ENCODE results near the gene CHD1.
A peak's percentile ranks its signal among the peaks of the same experiment; 100 is the strongest.
"Not testable (repeated sequence)": the region's sequence is repeated elsewhere in the genome, so short reads cannot be mapped to it uniquely, and the experiment has no call there.

The CHD1 gene

GRCh38 chr5:98962587-98962986 lies 33.8 kb upstream of the CHD1 start:
- Histone ChIP-seq H3K9me3 (ENCODE audit: control insufficient read depth, low read length) (peaks cover 9% of the 10 kb centered on the region), H3K4me1 (ENCODE audit: control insufficient read depth, insufficient read depth, low read length) (peaks cover 12% of the 10 kb centered on the region), H3K27me3 (ENCODE audit: control insufficient read depth, insufficient read depth, low read length, poor library complexity, severe bottlenecking) (no peaks in the 10 kb centered on the region), H3K36me3 (ENCODE audit: control insufficient read depth, insufficient read depth, low read length) (peaks cover 3% of the 10 kb centered on the region), H3K4me3 (ENCODE audit: insufficient read depth, low read depth, low read length) (no peak overlapping the region), H3K27ac (ENCODE audit: insufficient read depth, low read depth, low read length, poor library complexity, severe bottlenecking) (peak overlapping the region; percentile 56)

DNA sequence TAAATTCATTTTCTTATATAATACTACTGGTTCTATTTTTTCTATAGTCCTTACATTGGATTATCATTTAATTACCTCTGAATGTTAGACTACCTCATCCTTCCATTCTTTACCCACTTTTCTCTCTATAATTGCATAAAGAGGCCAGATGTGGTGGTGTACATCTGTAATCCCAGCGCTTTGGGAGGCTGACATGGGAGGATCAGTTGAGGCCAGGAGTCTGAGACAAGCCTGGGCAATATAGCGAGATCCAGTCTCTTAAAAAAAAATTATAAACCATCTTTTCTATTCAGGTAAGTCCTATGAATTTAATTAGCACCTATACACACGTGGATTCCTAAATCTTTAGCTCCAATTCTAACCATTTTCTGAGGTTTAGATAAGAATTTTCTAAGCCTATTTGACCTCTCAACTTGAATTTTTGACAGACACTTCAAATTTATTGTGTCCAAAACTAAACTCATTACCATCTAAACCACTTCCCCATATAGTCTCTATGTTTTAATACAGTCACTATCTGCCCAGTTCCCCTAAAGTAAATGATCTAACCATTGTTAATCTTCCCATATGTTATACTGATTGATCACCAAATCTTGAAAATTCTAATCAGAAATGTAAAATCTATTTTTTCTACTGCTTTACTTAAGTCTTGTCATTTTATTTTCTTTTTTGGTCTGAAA lies 33.0 kb upstream of the CHD1 start:
- Histone ChIP-seq H3K4me1 (ENCODE audit: control insufficient read depth, insufficient read depth, low read length) (peaks cover 12% of the 10 kb centered on the region), H3K27ac (ENCODE audit: insufficient read depth, low read depth, low read length, poor library complexity, severe bottlenecking) (no peak overlapping the region), H3K36me3 (ENCODE audit: control insufficient read depth, insufficient read depth, low read length) (peaks cover 3% of the 10 kb centered on the region), H3K9me3 (ENCODE audit: control insufficient read depth, low read length) (peaks cover 9% of the 10 kb centered on the region), H3K27me3 (ENCODE audit: control insufficient read depth, insufficient read depth, low read length, poor library complexity, severe bottlenecking) (no peaks in the 10 kb centered on the region), H3K4me3 (ENCODE audit: insufficient read depth, low read depth, low read length) (no peak overlapping the region)
- 87 to 95% methylated on average over 3 of the region's 3 CpGs for WGBS, 2 experiments

GRCh38 chr5:98957307-98957706 lies 28.5 kb upstream of the CHD1 start:
- H3K27me3 ChIP-seq (ENCODE audit: control insufficient read depth, insufficient read depth, low read length, poor library complexity, severe bottlenecking), result no peaks in the 10 kb centered on the region
- no peaks in the 10 kb centered on the region for H3K9me3 ChIP-seq (ENCODE audit: control insufficient read depth, low read length)
- H3K27ac ChIP-seq (ENCODE audit: insufficient read depth, low read depth, low read length, poor library complexity, severe bottlenecking), result no peak overlapping the region
- H3K4me3 ChIP-seq (ENCODE audit: insufficient read depth, low read depth, low read length), result no peak overlapping the region
- WGBS, 2 experiments, result 86 to 97% methylated on average over 2 of the region's 2 CpGs
- peaks cover under 1% of the 10 kb centered on the region for H3K4me1 ChIP-seq (ENCODE audit: control insufficient read depth, insufficient read depth, low read length)
- H3K36me3 ChIP-seq (ENCODE audit: control insufficient read depth, insufficient read depth, low read length), result no peaks in the 10 kb centered on the region

DNA sequence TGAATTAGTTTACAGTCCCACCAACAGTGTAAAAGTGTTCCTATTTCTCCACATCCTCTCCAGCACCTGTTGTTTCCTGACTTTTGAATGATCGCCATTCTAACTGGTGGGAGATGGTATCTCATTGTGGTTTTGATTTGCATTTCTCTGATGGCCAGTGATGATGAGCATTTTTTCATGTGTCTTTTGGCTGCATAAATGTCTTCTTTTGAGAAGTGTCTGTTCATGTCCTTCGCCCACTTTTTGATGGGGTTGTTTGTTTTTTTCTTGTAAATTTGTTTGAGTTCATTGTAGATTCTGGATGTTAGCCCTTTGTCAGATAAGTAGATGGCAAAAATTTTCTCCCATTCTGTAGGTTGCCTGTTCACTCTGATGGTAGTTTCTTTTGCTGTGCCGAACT lies 27.1 kb upstream of the CHD1 start:
- not testable (repeated sequence) for H3K36me3 ChIP-seq (ENCODE audit: control insufficient read depth, insufficient read depth, low read length); H3K4me1 ChIP-seq (ENCODE audit: control insufficient read depth, insufficient read depth, low read length); H3K27me3 ChIP-seq (ENCODE audit: control insufficient read depth, insufficient read depth, low read length, poor library complexity, severe bottlenecking); H3K27ac ChIP-seq (ENCODE audit: insufficient read depth, low read depth, low read length, poor library complexity, severe bottlenecking); H3K4me3 ChIP-seq (ENCODE audit: insufficient read depth, low read depth, low read length); H3K9me3 ChIP-seq (ENCODE audit: control insufficient read depth, low read length)
- WGBS, 2 experiments, result 92 to 95% methylated on average over 1 to 2 of the region's 3 CpGs

- H3K4me3 ChIP-seq (ENCODE audit: insufficient read depth, low read depth, low read length); H3K27me3 ChIP-seq (ENCODE audit: control insufficient read depth, insufficient read depth, low read length, poor library complexity, severe bottlenecking); H3K9me3 ChIP-seq (ENCODE audit: control insufficient read depth, low read length); H3K4me1 ChIP-seq (ENCODE audit: control insufficient read depth, insufficient read depth, low read length); H3K27ac ChIP-seq (ENCODE audit: insufficient read depth, low read depth, low read length, poor library complexity, severe bottlenecking); H3K36me3 ChIP-seq (ENCODE audit: control insufficient read depth, insufficient read depth, low read length): not testable (repeated sequence)
- WGBS, 2 experiments, result 100% methylated on average over 1 of the region's 2 CpGs; no CpG with 5 or more reads in 1 of the 2 experiments
Observed at GRCh38 chr5:98955471-98955870, 26.7 kb upstream of the CHD1 start.

- Histone ChIP-seq H3K4me1 (ENCODE audit: control insufficient read depth, insufficient read depth, low read length) (no peaks in the 10 kb centered on the region), H3K9me3 (ENCODE audit: control insufficient read depth, low read length) (no peaks in the 10 kb centered on the region), H3K36me3 (ENCODE audit: control insufficient read depth, insufficient read depth, low read length) (no peaks in the 10 kb centered on the region), H3K27me3 (ENCODE audit: control insufficient read depth, insufficient read depth, low read length, poor library complexity, severe bottlenecking) (no peaks in the 10 kb centered on the region), H3K27ac (ENCODE audit: insufficient read depth, low read depth, low read length, poor library complexity, severe bottlenecking) (no peak overlapping the region), H3K4me3 (ENCODE audit: insufficient read depth, low read depth, low read length) (no peak overlapping the region)
- 89 to 92% methylated on average over 5 of the region's 5 CpGs for WGBS, 2 experiments
Observed at GRCh38 chr5:98954392-98955028, 25.7 kb upstream of the CHD1 start.

DNA sequence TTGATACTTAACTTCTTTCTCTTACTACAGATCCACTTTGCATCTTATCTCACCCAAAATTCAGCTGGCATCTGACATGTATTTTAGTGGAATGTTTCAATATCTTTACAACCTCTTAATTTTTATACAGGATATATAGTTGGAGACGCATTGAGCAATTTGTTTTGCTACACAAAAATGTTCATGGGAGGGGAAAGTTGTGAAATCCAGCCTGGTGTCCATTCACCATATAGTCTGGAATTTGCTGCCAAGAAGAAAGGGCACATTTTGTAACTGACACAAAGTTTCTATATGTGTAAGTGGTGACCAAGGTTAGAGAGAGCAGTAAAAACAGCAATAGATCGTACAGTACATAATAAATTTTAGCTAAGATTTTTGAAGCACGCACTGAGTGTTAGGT lies 14.0 kb upstream of the CHD1 start:
- peaks cover 31% of the 10 kb centered on the region for H3K4me1 ChIP-seq (ENCODE audit: control insufficient read depth, insufficient read depth, low read length)
- H3K36me3 ChIP-seq (ENCODE audit: control insufficient read depth, insufficient read depth, low read length), result no peaks in the 10 kb centered on the region
- H3K27ac ChIP-seq (ENCODE audit: insufficient read depth, low read depth, low read length, poor library complexity, severe bottlenecking), result no peak overlapping the region
- WGBS, 2 experiments, result 96 to 97% methylated on average over 3 of the region's 3 CpGs
- no peaks in the 10 kb centered on the region for H3K9me3 ChIP-seq (ENCODE audit: control insufficient read depth, low read length)
- H3K27me3 ChIP-seq (ENCODE audit: control insufficient read depth, insufficient read depth, low read length, poor library complexity, severe bottlenecking), result no peaks in the 10 kb centered on the region
- H3K4me3 ChIP-seq (ENCODE audit: insufficient read depth, low read depth, low read length), result no peak overlapping the region

DNA sequence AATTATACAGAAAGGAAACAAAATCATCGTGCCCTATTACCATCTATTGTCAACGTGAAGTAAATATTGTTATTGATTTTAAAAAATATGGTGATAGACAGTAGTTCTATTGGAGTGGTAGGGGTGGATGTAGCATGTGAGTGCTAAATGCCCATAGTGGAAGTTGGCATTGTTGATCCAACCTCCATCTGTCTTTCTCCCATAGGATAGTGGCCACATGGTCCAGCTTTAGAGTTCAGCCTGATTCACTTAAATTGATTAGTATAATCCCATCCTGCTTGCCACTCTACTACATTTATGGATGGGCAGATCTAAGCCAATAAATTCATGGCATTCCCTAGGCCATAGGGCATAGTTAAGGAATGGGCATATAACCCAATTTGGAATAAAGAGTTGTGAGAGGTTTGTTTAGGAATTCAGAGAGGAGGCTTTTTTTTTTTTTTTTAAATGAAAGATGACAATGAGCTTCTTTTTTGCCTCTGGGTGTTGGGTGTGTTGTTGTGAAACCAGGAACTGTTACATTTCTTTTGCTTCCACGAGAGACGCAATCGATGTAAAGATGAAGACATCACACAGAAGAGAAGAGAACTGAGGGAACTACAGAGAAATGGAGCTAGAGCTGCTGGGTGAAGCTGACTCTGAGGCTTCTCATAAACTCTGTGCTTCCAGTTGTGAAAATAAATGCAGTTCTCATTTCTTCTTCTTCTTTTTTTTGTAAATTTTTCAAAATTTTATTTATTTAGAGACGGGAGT lies 12.5 kb upstream of the CHD1 start:
- WGBS, 2 experiments, result 96 to 97% methylated on average over 6 of the region's 6 CpGs
- Histone ChIP-seq H3K9me3 (ENCODE audit: control insufficient read depth, low read length) (no peaks in the 10 kb centered on the region), H3K27me3 (ENCODE audit: control insufficient read depth, insufficient read depth, low read length, poor library complexity, severe bottlenecking) (no peaks in the 10 kb centered on the region), H3K4me3 (ENCODE audit: insufficient read depth, low read depth, low read length) (no peak overlapping the region), H3K27ac (ENCODE audit: insufficient read depth, low read depth, low read length, poor library complexity, severe bottlenecking) (no peak overlapping the region), H3K4me1 (ENCODE audit: control insufficient read depth, insufficient read depth, low read length) (peaks cover 37% of the 10 kb centered on the region), H3K36me3 (ENCODE audit: control insufficient read depth, insufficient read depth, low read length) (no peaks in the 10 kb centered on the region)

DNA sequence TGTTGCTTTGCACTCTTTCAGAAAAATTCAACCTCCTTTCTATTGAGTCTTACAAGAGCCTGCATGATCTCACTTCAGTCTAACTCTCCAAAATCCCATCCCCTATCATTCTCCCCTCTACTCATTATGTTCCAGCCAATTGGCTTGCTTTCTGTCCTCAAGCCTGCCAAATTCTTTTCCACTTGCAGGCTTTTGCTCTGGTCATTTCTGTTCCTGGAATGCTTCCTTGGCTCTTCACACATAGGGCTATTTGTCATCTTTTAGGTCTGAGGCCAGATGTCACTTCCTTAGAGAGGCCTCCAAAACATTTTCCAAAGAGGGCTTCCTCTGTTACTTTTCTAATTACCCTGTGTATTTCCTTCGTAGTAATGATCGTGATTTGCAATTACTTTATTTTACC lies 11.8 kb upstream of the CHD1 start:
- H3K36me3 ChIP-seq (ENCODE audit: control insufficient read depth, insufficient read depth, low read length), result no peaks in the 10 kb centered on the region
- H3K4me3 ChIP-seq (ENCODE audit: insufficient read depth, low read depth, low read length), result no peak overlapping the region
- no peak overlapping the region for H3K27ac ChIP-seq (ENCODE audit: insufficient read depth, low read depth, low read length, poor library complexity, severe bottlenecking)
- H3K27me3 ChIP-seq (ENCODE audit: control insufficient read depth, insufficient read depth, low read length, poor library complexity, severe bottlenecking), result no peaks in the 10 kb centered on the region
- WGBS, 2 experiments, result 100% methylated on average over 2 of the region's 2 CpGs; no CpG with 5 or more reads in 1 of the 2 experiments
- peaks cover 37% of the 10 kb centered on the region for H3K4me1 ChIP-seq (ENCODE audit: control insufficient read depth, insufficient read depth, low read length)
- no peaks in the 10 kb centered on the region for H3K9me3 ChIP-seq (ENCODE audit: control insufficient read depth, low read length)

- no peaks in the 10 kb centered on the region for H3K36me3 ChIP-seq (ENCODE audit: control insufficient read depth, insufficient read depth, low read length)
- H3K4me3 ChIP-seq (ENCODE audit: insufficient read depth, low read depth, low read length), result no peak overlapping the region
- no peaks in the 10 kb centered on the region for H3K9me3 ChIP-seq (ENCODE audit: control insufficient read depth, low read length)
- H3K4me1 ChIP-seq (ENCODE audit: control insufficient read depth, insufficient read depth, low read length), result peaks cover 37% of the 10 kb centered on the region
- 27 to 52% methylated on average over 2 of the region's 2 CpGs for WGBS, 2 experiments
- no peaks in the 10 kb centered on the region for H3K27me3 ChIP-seq (ENCODE audit: control insufficient read depth, insufficient read depth, low read length, poor library complexity, severe bottlenecking)
- peak overlapping the region; percentile 72 for H3K27ac ChIP-seq (ENCODE audit: insufficient read depth, low read depth, low read length, poor library complexity, severe bottlenecking)
Observed at GRCh38 chr5:98938464-98938863, 9.7 kb upstream of the CHD1 start.
